Daoy (cell line): ENCODE data around the gene LRRC4C. TPM values are rescaled to one million over a fixed set of nuclear protein-coding genes. Genes with fewer than 3 reads are reported as not detected.

Experiments used
- DNase-seq: peaks from one replicate; pipeline ENCODE4 v3.0.0-alpha.2; 2015; ENCODE audit warnings: low read depth
- total RNA-seq: library from RNA; depleted of rRNA; stranded (reverse); fragments of >200 nt; shearing (Covaris generic); gene quantifications from 2 replicates; pipeline ENCODE4 v1.2.3, GENCODE V29; 2014

The LRRC4C gene
- total RNA-seq, 1 experiment from 2014 or later, result not detected

DNA sequence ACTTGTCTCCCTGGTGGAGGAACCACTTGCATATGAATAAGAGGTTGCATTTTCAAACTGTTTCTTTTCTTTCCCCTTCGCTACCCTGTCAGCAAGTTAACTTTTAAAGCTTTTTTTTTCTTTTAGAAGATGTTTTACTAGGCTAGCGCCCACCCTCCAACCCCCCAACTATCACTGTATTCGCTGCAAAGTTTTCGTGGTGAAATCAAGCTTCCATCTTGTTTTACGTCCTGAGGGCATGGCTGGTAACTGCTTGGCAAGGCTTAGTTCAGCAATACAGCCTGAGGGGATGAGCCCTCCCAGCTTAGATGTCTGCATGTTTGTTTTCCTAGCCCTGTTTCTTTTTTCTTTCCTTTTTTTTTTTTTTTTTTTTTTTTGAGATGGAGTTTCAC lies 1359.3 kb downstream of the LRRC4C start:
- no peak for DNase-seq

DNA sequence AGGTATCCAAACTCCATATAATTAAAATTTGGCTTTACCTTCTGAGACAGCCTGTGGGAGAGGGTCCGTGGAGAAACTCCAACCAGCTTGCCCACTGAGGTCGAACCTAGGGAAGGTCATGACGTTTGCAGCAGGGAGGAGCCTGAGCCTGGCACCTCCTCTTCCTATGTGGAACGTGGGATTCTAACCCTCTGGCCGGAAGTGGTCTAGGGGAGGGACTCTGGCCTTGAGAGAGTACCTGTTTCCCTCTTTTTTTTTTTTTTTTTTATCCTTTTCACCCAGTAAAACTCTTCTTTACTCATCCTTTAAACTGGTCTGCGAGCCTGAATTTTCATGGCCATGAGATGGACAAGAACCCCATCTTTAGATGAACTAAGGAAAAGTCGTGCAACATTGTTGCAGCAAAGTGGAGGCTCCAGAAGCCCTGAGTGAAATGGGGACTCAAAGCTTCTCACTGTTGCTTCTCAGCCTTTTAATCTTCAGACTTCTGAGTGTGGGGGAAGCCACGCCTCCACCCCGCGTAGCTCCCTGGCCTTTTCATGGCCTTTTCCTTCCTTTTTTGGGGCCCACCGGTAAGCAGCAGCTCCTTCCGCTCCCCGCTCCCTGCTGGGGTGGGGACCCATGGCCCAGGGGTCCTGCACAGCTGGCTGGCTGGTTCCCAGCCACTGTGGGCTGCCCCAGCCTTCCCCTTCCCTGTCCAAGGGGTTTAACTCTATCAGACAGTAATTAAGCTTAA lies 1359.9 kb downstream of the LRRC4C start:
- no peak for DNase-seq

DNA sequence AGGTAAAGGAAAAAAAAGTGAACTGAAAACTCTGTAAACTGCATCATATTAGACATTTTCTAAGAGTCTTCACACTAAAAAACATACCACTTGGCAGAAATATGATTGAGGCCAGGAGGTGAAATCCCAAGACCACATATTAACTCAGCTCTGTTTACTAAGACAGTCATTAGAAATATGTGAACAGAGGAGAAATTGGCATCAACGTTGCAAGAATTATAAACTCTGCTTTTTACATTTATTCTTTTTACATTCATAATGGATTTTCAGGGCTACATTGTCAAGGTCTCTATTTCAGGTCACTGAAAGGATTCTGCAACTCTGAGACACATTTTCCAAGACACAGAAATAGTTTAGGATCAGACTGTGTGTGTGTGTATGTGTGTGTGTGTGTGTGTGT lies 1364.0 kb downstream of the LRRC4C start:
- no peak for DNase-seq

DNA sequence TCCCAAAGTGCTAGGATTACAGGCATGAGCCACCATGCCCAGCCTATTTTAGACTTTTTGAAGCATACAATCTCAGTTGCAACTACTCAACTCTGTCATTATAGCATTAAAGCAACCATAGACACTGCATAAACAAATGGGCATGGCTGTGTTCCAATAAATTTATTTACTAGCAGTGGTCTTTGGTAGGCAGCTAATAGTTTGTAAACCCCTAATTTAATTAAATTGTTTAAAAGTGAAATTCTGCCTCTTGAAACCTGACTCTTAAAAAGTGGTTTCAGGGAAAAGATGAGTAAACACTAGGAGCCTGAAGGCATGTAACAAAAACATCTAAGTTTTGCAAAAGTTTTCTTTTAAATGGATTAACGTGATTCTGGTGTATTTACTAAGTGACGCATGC lies 1364.5 kb downstream of the LRRC4C start:
- DNase-seq, result no peak

DNA sequence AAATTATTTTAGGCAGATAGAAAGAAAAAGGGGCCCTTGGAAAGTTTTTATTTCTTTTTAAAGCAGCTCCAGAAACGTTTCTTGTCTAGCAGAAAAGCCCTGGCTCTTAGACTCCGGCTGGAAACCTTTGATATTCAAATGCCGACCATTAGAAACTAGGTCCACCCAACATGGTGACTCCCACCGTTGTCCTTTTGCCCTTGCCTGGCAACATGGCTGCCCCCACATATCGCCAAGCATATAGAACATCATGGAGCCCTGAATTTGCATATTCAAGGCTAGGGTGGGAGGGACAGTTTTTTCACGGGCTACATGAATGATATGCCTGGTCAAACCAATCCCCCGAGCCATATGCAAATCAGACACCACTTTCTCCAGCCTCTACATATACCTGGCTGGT lies 1379.0 kb downstream of the LRRC4C start:
- DNase-seq, result no peak
